Upper lobe of left lung (tissue), 6 donors: ENCODE data around the gene KNCN. TPM values are rescaled to one million over a fixed set of nuclear protein-coding genes. Genes with fewer than 3 reads are reported as not detected.

Experiments
- ATAC-seq, 2 donors: fragments of 200-7000 bp; cut with Tn5 transposase; one replicate each; pipeline ENCODE4 v1.9.1; 2022; ENCODE audit warnings: mild to moderate bottlenecking in 2 of 2, moderate library complexity in 2 of 2; ENCODE audit not compliant: low FRiP score in 2 of 2
- DNase-seq, 2 donors: peaks; one replicate each; pipeline ENCODE4 v3.0.0-alpha.2; 2019 to 2020
- H3K27ac ChIP-seq, 4 donors: fragments of 200-600 bp; sonication (generic); one replicate each; pipeline ENCODE4 v1.5.1; 2016 to 2019
- H3K27me3 ChIP-seq, 4 donors: fragments of 200-600 bp; sonication (generic); one replicate each; pipeline ENCODE4 v1.5.1; 2017 to 2019
- H3K36me3 ChIP-seq, 4 donors: fragments of 200-600 bp; sonication (generic); one replicate each; pipeline ENCODE4 v1.5.1; 2016 to 2019
- H3K4me1 ChIP-seq, 4 donors: fragments of 200-600 bp; sonication (generic); one replicate each; pipeline ENCODE4 v1.5.1; 2018 to 2019
- H3K4me3 ChIP-seq, 4 donors: fragments of 200-600 bp; sonication (generic); one replicate each; pipeline ENCODE4 v1.5.1; 2017 to 2019; ENCODE audit warnings: mild to moderate bottlenecking in 2 of 4, moderate library complexity in 1 of 4
- H3K9me3 ChIP-seq, 4 donors: fragments of 200-600 bp; sonication (generic); one replicate each; pipeline ENCODE4 v1.5.1; 2018 to 2019
- CTCF ChIP-seq, 6 experiments: fragments of 450-650 bp in 4 of 6; fragments of 200-600 bp in 2 of 6; sonication (generic) in 2 of 6; IDR thresholded peaks; one replicate each; pipeline ENCODE4 v1.5.1; 2016 to 2019; ENCODE audit warnings: antibody characterized with exemption in 6 of 6
- EP300 ChIP-seq, 4 donors: sonication (generic); formaldehyde crosslinking; IDR thresholded peaks; one replicate each; pipeline ENCODE4 v1.5.1; 2017; ENCODE audit warnings: antibody characterized with exemption in 4 of 4, control low read depth in 2 of 4
- POLR2A ChIP-seq, 4 donors: fragments of 450-650 bp; IDR thresholded peaks; one replicate each; pipeline ENCODE4 v1.5.1; 2016 to 2017; ENCODE audit warnings: antibody characterized with exemption in 4 of 4, mild to moderate bottlenecking in 2 of 4
- POLR2AphosphoS5 ChIP-seq, 2 donors: sonication (generic); formaldehyde crosslinking; IDR thresholded peaks; one replicate each; pipeline ENCODE4 v1.5.1; 2017; ENCODE audit warnings: antibody characterized with exemption in 2 of 2
- WGBS, 2 donors: methylation state at CpG; one replicate each; pipeline ENCODE4 v1.1.5; 2017 to 2018; 5-methylcytosine and 5-hydroxymethylcytosine counted together
- total RNA-seq, 6 donors: library from RNA; depleted of rRNA in 4 of 6; stranded (reverse); fragments of >200 nt in 4 of 6; gene quantifications; one replicate each; pipeline versions ENCODE4 v1.1.0 to v1.2.1, GENCODE V29; 2016 to 2021
- donor health status: DM: no; HTN: no; CAD: no; lungs with moderate emphysema.
- donor health status: DM: no; HTN: yes; CAD: no; lungs with severe emphysema.

KNCN gene
- total RNA-seq, 6 donors from 2014 or later: not detected

- H3K36me3 ChIP-seq: peaks cover 0 to 87% (median 46%) of the 10 kb centered on the region in 4 donors
Observed at GRCh38 chr1:46577671-46578070, 26.2 kb upstream of the KNCN start.

GRCh38 chr1:46576596-46576995 lies 25.1 kb upstream of the KNCN start:
- WGBS, 2 donors: 95 to 98% methylated on average over 5 to 6 of the region's 6 CpGs
- no peak overlapping the region for H3K27ac ChIP-seq
- ATAC-seq (no peak), DNase-seq (no peak)
- H3K4me1 ChIP-seq: peaks cover 0 to 4% (median 0%) of the 10 kb centered on the region in 4 donors
- H3K27me3 ChIP-seq: no peaks in the 10 kb centered on the region
- no peak overlapping the region for H3K4me3 ChIP-seq
- peaks cover 0 to 83% (median 43%) of the 10 kb centered on the region in 4 donors for H3K36me3 ChIP-seq
- no peak for TF ChIP-seq EP300 (IDR thresholded peaks at IDR 0.05)
- TF ChIP-seq CTCF (IDR thresholded peaks at IDR 0.05): no peak
- no peak for TF ChIP-seq POLR2A (IDR thresholded peaks at IDR 0.05)
- no peak for TF ChIP-seq POLR2AphosphoS5 (IDR thresholded peaks at IDR 0.05)
- H3K9me3 ChIP-seq: no peaks in the 10 kb centered on the region

More at GRCh38 chr1:46577671-46578070, 26.2 kb upstream of the KNCN start:
- WGBS, 2 donors: 80 to 93% methylated on average over 4 of the region's 4 CpGs
- TF ChIP-seq POLR2AphosphoS5 (IDR thresholded peaks at IDR 0.05): no peak
- TF ChIP-seq EP300 (IDR thresholded peaks at IDR 0.05): no peak
- TF ChIP-seq POLR2A (IDR thresholded peaks at IDR 0.05): no peak
- no peak for TF ChIP-seq CTCF (IDR thresholded peaks at IDR 0.05)
- Histone ChIP-seq H3K9me3 (no peaks in the 10 kb centered on the region), H3K4me3 (no peak overlapping the region), H3K27ac (no peak overlapping the region), H3K4me1 (peaks cover 0 to 9% (median 3%) of the 10 kb centered on the region in 4 donors), H3K27me3 (no peaks in the 10 kb centered on the region)
- ATAC-seq: no peak
- no peak for DNase-seq

GRCh38 chr1:46575778-46576177 lies 24.3 kb upstream of the KNCN start:
- TF ChIP-seq EP300 (IDR thresholded peaks at IDR 0.05): no peak
- no peak for TF ChIP-seq POLR2AphosphoS5 (IDR thresholded peaks at IDR 0.05)
- TF ChIP-seq POLR2A (IDR thresholded peaks at IDR 0.05): no peak
- no peak for TF ChIP-seq CTCF (IDR thresholded peaks at IDR 0.05)
- Histone ChIP-seq H3K27ac (no peak overlapping the region), H3K36me3 (peaks cover 0 to 88% (median 45%) of the 10 kb centered on the region in 4 donors), H3K27me3 (no peaks in the 10 kb centered on the region), H3K4me3 (no peak overlapping the region), H3K9me3 (no peaks in the 10 kb centered on the region), H3K4me1 (peaks cover 0 to under 1% (median 0%) of the 10 kb centered on the region in 4 donors)
- 88 to 90% methylated on average over 3 of the region's 3 CpGs for WGBS, 2 donors
- DNase-seq: no peak
- ATAC-seq: no peak

- Histone ChIP-seq H3K9me3 (no peaks in the 10 kb centered on the region), H3K4me1 (no peaks in the 10 kb centered on the region), H3K27ac (no peak overlapping the region), H3K36me3 (peaks cover 0 to 89% (median 46%) of the 10 kb centered on the region in 4 donors), H3K4me3 (no peak overlapping the region), H3K27me3 (no peaks in the 10 kb centered on the region)
- WGBS, 2 donors: 85 to 89% methylated on average over 12 of the region's 12 CpGs
- TF ChIP-seq CTCF (IDR thresholded peaks at IDR 0.05): no peak
- no peak for TF ChIP-seq POLR2AphosphoS5 (IDR thresholded peaks at IDR 0.05)
- no peak for TF ChIP-seq POLR2A (IDR thresholded peaks at IDR 0.05)
- TF ChIP-seq EP300 (IDR thresholded peaks at IDR 0.05): no peak
- no peak for DNase-seq
- ATAC-seq: no peak
Observed at GRCh38 chr1:46575300-46575699, 23.9 kb upstream of the KNCN start.

- DNase-seq: no peak
- 97 to 98% methylated on average over 6 of the region's 6 CpGs for WGBS, 2 donors
- Histone ChIP-seq H3K36me3 (peaks cover 0 to 71% (median 44%) of the 10 kb centered on the region in 4 donors), H3K27ac (no peak overlapping the region), H3K4me1 (no peaks in the 10 kb centered on the region), H3K27me3 (no peaks in the 10 kb centered on the region), H3K4me3 (no peak overlapping the region), H3K9me3 (no peaks in the 10 kb centered on the region)
- no peak for ATAC-seq
- TF ChIP-seq POLR2AphosphoS5 (IDR thresholded peaks at IDR 0.05) (no peak), CTCF (IDR thresholded peaks at IDR 0.05) (no peak), EP300 (IDR thresholded peaks at IDR 0.05) (no peak), POLR2A (IDR thresholded peaks at IDR 0.05) (no peak)
Observed at GRCh38 chr1:46571691-46572225, 20.3 kb upstream of the KNCN start.
